Stimulated activated CD4-positive, alpha-beta T cell treated with anti-CD3 and anti-CD28 coated beads, Interleukin-4, amount 100 ng/mL, for 4 hours (primary cell): Measurements from ENCODE around the gene CALML3.

Experiments used
- DNase-seq, 2 experiments: peaks; one replicate each; pipeline ENCODE4 v3.0.0-alpha.2; 2020

Gene CALML3

DNA sequence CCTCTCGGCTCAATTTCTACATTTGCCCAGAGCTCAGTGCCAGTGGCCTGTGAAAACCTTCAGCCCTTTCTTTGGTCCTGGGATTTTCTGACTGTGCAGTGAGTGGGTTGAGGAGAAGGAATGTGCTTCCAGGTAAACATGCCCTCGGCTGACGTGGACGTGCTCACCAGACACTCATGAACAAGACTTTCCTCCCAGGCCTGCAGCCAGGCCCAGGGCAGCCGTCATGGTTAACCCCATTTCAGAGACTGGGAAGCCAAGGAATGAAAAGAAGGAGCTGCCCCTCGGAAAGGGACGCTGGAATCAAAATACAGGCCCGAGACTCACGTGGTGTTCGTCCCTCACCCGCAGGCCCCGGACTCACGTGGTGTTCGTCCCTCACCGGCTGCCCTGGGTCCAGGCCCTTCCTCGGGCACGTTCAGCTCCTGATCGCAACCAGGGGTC is 16.6 kb upstream of the CALML3 start:
- no peak for DNase-seq

DNA sequence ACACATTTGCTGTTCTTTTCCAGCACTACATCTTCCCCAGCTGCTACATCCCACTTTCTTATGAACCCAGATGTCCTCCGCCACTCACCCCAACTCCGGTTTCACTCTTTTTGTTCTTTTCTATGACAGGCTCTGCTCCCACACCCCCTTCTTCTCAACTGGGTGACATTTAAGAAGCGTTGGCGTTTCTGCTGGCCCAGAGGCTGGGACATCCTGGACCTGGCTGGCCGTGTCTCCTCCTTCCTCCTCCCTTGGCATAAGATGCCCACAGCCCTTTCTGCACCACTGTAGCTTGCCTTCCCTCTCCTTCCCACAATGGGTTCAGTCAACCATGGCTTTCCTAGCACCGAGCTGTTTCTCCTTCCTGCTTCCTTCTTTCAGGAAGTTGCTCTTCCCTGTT is 16.0 kb upstream of the CALML3 start:
- DNase-seq: no peak

DNA sequence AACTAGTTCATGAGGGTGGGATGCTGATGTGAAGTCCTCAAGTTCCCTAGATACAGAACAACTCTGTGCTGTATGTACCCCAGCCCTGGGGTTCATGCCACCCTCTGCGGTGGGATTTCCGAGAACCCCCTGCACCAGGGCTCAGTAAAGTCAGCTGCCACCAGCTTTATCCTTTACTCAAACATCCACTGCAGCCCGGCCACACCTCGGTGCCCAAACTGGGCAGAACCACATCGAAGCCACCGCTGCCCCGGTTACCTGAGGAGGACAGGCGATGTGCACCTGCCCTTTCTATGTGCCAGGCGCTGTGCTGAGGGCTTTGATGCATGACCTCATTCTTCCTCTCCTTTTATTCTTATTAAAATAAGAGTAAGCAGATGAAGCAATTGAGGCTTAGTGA is 15.5 kb upstream of the CALML3 start:
- DNase-seq: no peak

DNA sequence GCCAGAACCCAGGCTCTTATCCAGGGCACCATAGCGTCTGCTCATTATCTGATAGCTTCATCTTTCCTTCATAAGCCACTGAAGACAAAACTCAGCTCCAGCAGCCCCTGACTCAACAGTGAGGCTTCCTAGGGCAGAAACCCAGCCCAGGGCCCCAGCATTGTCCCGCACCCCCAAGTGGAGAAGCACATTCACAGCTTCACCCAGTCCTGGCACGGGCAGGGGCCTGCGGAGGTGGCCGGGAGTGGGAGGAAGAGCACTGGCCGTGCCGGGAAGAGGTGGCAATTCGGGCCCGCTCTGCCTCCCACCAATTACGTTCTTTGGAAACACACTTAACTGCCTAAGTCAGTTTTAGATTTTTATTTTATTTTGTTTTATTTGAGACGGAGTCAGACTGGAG is 15.1 kb upstream of the CALML3 start:
- DNase-seq: no peak

DNA sequence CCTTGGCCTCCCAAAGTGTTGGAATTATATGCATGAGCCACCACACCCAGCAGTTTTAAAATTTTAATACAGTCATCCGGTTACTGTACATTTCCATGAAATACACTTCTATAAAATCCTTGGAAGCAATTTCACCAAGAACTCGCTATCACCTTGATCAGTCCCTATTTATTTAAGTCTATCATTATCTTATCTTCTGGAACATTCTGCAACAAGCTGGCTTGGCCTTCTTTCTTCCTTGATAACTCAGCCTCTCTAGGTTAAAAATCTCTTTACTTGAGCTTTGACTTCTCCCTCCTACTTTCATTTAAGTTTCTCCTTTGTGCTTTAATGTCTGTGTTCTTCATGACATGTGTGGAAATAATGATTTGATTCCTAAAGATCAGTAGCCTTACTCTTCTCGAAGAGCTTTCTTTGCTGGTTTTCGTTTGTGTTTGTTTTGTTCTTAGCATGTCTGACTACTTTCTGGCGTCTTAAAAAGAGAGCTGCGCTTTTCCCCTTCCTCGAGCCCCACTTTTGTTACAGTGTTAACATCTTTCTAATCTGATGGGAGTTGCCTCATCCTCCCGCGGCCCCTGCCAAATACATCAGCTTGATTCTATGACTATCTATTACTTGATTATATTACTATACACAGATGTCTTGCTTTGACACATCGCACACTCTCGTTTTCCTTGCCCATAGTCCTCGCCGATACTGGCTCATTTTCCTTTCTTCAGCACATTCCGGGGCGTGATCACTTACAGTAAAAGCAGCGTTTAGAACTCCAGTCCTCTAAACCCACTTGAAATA is 14.3 kb upstream of the CALML3 start:
- no peak for DNase-seq

DNA sequence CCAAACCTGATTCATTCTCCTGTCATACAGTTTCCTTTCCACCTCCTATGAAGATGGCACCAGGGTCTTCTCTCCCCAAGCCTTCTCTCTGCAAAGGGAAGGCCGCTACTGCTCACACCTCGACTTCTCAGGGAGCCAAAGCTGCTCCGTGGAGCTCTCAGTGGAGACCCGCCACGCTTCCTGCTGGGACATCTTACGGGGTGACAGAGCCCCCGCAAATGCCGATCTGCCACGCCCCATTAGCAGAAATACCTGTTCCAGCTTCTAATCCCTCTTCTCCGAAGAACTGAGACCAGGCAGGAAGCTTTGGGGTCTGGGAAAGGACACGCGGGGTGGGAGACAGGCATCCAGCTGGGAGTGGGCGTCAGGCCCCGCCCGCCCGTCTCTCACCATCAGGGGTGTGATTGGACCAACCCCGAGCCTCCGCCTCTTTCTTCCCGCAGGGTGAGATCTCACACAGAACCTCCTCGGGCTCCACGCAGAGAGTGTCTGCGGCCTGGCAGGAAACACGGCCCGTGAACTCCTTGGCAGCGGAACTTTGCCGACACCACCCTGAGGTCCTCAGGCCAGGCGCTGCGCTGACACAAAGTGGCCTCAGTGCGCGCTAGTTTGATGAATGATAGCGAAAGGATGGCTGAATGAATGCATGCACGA is 13.4 kb upstream of the CALML3 start:
- no peak for DNase-seq

DNA sequence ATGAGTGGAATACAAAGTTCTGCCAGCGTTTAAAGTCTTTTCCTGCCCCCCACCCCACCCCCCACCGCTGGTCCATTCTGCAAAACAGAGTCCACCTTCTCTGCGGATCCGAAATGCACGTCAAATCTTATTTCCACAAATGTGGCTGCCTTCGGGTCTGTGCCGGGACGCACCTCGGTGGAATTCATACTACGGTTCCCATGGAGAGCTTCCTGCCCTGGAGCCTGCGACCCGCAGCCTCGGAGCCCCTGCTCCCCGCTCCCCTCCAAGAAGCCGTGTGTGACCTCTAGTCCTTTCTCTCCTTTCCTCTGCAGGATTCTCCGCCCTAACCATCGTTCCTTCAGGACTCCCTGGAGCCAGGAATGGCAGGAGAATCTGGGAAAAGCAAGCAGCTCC is 12.9 kb upstream of the CALML3 start:
- DNase-seq: no peak

DNA sequence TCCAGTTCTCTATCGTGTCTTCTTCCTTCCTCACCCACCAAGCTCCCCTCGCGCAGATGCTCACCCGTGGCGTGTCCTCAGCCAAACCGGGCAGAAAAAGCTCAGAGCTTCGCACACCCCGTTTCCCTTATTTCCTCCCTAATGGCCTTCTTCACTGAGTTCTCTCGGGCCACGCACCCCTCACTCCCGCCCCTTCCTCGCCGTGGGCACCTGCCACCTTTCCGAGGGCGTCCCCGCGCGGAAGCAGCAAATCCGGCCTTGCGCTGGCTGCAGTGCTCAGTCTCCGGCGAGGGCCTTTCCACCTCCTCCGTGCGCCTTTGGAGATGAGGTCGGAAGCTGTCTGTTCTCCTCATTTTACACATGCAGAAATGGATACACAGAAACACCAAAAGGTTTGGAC is 12.4 kb upstream of the CALML3 start:
- DNase-seq: no peak

DNA sequence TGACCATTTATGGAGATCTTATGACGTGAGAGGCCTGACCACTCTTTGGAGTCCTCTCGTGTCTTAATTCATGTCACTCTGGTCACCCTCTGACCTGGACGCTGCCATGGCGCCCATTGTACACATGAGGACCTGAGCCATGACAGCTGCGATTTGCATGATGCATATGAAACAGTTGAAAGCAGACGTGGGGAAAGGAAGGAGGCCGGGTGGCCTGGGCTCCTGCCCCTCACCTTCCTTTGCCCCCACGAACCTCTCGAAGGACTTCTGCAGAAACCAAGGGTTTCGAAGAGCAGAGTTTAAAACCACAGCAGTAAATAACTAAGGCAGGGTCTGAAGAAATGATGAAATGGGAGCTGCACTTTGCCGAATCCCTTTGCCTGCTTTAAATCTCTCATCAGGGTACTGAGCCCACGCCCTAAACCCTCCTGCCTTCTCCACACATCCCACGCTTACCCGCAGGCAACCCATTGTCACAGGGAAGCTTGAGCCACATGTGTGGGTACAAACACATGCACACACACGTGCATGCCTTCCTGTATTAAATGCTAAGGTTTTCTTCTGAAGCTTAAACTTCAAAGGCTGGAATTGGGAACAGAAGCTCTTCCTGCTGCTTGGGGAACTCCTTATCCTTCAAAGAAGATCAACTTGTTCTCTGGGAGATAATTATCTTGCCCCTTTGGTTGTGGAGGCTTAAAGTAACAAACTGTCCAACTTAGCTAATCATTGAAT is 11.7 kb upstream of the CALML3 start:
- DNase-seq: peak in 1 of 2 experiments; percentile 51

DNA sequence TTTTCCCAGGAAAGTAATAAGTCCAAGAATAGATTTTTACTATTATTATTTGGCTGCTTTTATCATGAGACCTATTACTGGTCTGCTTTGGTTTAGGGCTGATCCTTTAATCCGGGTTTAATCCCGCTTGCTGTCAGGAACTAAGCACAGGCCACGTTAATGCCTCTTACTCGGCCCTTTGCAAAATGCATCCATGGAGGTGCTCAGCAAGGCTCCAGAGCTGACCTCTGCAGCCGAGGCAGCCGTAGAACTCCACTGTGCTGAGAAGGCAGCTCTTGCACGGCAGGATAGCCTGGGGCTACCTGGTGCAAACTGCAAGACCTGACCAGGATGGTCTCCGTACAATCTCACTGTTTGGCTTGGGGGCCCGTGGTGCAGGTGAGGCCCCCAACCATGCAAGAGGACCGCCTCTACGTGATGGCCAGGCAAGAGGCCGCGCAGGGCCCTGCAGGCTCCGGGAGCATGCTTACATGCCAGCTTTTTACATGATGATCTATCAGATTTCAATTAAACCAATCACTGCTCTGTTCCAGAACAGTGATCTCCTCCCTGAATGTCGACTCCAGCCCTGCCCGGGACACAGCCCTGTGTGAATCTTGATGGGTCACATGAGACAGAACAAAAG is 10.4 kb upstream of the CALML3 start:
- no peak for DNase-seq

DNA sequence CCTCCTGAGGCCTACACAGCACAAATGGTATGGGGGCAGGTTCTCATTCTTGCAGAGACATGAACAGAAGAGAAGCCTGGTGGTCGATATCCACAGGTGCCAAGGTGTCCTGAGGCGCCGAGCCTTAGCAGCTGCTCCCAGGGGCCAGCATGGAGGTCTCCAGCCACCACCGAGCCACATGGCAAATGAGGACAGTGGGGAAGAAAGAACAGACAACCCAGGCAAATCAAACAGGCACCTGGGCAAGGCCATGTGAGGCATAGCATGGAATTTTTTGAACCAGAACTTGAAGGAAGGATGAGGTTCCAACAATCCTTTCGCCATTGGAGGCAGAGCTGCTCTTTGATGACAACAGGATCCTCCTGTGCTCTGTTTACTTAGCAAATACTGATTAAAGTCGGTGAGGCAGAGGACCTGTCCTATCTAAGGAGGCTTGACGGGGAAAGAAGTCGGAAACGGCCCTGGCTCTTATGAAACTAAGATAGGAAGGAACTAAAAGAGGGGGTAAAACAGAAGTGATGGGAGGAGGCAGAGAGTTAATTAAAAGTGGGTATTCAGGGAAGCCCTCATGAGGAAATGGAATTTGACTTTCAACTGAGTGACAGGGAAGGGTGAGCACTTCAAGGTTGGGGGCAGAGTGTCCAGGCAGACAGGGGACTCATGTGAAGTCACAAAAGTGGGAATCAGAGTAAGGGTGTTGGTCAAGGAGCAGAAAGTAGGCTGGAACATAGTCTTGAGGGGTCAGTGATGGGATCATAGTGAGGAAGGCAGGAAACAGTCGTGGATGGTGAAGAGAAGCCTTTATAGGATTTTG is 8.6 kb upstream of the CALML3 start:
- DNase-seq: no peak

DNA sequence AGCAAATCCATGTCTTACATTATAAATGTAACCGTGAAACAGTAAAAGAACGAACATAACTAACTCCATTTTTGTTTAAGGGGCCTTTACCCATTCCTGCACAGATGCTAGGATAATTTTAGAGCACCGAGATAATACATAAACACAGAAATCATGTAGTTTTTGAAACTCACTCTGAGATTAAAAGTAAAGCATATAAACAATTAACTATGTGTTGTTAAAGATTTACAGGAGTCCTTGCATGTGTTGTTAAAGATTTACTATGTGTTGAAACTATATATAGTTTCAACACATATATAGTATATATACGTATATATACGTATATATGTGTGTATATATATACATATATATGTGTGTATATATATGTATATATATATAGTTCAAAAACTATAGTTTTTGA is 7.2 kb upstream of the CALML3 start:
- no peak for DNase-seq

DNA sequence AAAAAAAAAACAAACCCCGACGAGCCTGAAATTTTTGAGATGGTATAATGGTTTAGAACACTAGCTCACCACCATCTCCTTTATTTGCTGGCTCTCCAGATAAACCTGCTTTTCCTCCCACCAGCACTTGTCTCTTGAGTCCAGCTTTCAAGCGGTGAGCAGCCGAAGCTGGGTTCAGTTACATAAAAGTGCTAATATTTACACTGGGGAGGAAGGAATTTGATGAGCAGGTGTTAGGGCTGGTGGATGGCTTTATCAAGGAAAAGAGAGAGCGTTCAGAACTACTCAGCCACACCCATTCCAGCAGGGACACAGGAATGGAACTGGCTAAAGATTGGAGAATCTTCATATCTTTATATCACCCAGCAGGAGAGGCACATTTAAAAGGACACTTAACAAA is 6.6 kb upstream of the CALML3 start:
- DNase-seq: no peak

DNA sequence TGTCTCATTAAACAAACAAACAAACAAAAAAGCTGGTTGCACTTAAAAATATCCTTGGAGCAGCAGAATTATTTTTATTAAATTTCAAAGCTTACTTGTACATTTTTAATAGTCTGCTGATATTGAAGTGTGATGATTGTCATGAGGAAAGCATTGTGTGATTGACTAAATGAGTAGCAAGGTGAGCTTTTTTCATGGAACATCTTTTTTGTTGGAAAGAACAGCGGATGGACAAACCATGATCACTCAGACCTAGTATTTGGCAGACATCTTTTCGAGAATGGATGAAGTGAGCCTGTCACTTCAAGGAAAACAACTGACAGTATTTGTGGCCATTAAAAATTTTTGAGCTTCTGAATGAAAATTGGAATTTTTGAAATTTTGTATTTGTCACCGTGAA is 5.7 kb upstream of the CALML3 start:
- DNase-seq: no peak

DNA sequence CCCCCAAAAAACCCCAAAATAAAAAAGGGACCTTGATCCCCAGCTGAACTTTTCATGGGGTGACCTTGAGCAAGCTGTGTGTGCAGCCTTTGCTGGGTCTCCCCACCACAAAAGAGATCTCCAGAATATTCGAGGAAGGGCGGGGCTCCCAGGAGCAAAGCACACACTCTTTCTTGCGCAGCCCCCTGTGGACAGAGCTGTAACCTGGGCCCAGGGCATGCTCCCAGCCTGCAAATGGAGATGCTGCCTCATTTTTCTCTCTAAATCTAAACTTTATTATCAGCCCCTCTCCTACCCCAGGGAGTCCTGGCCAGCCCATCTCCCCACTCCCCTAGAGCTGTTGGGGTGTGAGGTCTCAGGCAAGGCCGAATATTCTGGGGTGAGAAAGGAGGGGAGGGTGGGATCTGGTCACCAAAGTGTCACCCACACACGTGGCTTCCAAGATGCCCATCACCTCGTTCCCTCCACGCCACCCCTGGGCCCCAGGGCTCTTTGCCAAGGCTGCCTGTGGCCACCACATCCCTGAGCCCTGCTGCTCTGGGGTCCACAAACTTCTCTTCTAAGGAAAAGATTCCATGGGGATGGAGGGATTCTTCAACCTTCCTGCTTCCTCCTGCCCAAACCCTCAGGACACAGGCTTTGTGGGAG is 1.7 kb upstream of the CALML3 start:
- DNase-seq: no peak

DNA sequence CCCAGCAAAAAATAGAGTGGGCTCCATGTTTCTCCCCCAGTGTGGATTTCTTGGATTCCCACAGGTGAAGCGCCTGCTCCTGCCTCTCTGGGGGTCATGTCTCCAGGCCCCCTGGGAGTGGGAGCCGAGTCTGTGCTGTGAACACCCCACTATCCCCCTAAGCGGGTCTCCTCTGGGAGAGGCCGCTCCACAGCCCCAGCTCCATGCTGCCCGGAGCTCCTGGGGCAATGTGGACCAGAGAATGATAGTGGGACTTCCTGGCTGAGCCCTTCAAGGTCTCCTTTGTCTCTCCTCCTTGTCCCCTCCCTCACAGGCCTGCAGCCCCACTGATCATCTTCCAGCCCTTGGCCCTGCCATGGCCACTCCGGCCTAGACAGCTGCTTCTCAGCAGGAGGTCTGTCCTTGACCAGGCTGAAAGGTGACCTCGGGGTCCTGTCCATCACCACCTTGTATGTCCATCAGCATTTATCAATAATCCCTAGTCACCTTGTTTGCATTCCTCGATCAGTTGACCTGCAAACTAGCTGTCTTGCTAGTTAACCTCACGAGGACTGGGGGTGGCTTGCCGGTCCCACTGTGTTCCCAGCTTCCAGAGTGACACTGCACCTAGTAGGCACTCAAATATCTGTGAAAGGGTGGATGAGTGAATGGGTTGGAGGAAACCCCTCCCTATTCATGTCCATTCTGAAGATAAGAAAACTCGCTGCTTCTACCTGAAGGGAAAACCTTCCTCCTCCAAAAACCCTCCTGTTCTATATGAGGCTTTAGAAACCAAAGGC is 776 bp upstream of the CALML3 start:
- no peak for DNase-seq

DNA sequence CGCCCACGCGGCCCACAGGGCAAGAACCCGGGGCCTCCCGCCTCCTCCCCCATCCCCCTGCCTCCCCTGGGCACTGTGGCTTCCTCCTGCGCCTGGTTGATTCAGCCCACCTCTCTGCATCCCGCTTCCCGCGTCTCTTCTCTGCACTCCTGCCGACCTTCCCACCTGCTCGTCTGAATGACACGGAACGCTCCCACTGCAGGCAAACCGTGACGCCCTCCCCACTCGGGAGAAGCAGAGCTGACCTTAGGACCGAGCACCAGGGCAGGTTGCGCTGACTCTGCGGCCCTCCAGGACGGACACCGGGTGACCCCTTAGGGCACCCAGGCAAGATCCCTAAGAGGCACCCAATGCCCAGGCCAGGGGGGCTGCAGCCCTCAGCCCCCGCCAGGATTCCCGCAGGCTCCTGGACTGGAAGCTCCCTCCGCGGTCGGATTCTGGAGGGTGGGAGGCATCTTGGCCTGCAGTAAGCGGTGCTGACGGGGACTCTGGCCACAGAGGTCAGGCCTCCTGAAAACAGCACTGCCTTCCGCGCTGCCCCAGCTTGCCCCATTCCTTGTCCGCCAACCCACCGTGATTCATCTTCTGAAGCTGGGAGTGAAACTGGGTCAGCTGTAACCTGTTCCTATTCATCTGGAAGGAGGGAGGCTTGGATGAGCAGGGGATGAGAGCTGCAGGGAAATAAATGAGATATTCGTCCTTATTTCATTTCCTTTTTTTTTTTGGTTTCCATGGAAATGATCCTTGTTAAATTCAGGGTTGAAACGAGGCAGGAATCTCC is 990 bp downstream of the CALML3 start:
- DNase-seq: no peak

DNA sequence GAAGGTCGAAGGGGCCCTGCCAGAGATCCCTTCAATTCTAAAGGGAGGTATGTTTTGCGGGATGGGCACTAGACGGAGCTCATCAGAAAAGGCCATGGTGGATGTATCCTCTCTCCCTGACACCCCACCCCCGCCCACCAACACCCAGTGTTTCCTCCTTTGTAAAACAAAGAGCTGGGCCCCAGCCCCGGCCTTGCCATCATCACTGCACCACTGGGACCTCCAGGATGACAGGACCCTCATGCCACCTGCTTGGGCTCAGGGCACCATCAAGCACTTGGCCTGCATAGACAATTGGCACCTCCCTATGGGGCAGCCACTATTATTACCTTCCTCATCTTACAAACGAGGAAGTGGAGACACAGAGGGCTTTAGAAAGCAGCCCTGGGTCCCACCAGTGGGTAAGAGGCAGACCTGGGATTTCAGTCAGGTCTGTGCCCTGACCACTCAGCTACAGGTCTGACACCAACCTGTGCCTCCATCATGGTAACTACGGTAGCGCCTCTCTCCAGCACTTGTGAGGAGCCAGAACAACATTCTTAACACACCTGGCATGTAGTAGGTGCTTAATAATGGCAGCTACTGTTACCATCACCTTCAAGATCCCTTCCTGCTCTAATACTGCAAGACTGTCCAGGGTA is 2.0 kb downstream of the CALML3 start:
- DNase-seq: no peak

DNA sequence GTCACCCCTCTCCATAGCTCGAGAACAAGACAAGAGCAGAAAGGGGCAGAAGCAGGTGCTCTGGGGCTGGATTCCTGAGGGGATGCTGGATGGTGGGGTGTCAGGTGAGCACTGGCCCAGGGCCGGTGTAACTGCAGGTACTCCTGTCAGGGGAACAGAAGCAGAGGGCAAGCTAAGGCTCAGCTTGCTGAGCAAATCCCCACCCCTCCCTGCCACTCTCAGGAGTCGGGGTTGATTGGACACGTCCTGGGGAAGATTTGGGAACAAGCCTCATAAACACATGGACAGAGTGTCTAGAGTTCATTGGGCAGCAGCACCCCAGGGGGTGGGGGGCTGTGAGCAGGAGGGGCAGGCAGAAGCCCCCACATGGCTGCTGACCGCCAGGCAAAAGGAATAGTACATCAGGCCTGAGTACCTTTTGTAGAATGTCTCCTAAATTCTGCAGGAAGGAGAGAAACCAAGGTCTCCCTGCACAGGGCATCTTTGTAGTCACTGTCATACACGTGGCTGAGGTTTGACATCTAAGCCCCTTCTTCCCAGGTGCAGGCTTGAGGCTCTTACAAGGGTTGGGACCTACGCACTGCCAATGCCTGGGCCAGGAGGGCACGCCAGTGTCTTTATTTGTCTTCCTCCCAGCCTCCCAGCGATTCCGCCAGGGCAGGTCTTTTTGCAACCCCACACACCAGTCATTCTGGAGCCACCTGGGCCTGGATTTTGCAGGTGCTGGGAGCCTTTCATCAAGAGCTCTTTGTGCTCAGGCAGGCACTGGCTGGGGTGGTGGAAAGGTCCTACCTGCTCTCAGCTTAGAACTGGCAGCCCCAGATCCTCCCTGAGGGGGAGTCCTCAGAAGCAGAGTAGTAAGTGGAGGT is 2.8 kb downstream of the CALML3 start:
- no peak for DNase-seq
